Measurements from ENCODE around the gene NHERF2. TPM values are rescaled to one million over a fixed set of nuclear protein-coding genes. Genes with fewer than 3 reads are reported as not detected.

The NHERF2 gene
- total RNA-seq, 1 donor from 2014 or later, result 23.4 TPM

DNA sequence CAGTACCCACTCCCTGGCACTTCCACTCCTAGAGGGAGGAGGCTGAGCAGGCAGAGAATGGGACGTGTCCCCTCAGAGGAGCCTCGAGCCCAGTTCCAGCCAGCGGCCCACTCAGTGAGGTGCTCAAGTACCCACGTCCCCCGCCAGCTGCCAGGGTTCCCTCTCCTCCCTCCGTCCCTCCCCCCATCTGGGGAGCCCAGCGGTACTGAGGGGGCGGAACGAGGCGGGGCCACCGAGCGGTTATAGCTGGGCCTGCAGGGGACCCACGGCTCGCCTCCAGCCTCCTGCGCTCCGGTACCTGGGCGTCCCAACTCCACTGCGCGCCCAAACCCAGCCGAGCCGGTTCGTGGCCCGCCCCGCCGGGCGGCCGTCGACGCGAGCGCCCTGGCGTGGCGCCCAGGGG, 7.2 kb upstream of the NHERF2 start, which contains the start of gene NPW:
NPW (plus strand) TSS at position 268 of the 403 bp plus-strand sequence.
- no peak within 1 kb of the TSS for H3K27ac Mint-ChIP-seq
- H3K4me3 Mint-ChIP-seq, result peak within 1 kb of the TSS; percentile 77
- no peak for TF ChIP-seq CTCF (conservative IDR thresholded peaks at IDR 0.05)
- H3K27me3 Mint-ChIP-seq, result peaks cover 41% of the 10 kb centered on the region
- H3K36me3 Mint-ChIP-seq, result no peaks in the 10 kb centered on the region
- H3K9me3 Mint-ChIP-seq, result no peaks in the 10 kb centered on the region
- H3K4me1 Mint-ChIP-seq (ENCODE audit: unreplicated experiment), result peaks cover 23% of the 10 kb centered on the region
- DNase-seq (ENCODE audit: extremely low spot score, unreplicated experiment), result no peak

GRCh38 chr16:2019921-2020831, 6.5 kb upstream of the NHERF2 start:
- no peaks in the 10 kb centered on the region for H3K36me3 Mint-ChIP-seq
- H3K9me3 Mint-ChIP-seq, result no peaks in the 10 kb centered on the region
- H3K27ac Mint-ChIP-seq, result no peak overlapping the region
- no peak for TF ChIP-seq CTCF (conservative IDR thresholded peaks at IDR 0.05)
- peaks cover 41% of the 10 kb centered on the region for H3K27me3 Mint-ChIP-seq
- peak overlapping the region; percentile 77 for H3K4me3 Mint-ChIP-seq
- DNase-seq (ENCODE audit: extremely low spot score, unreplicated experiment), result no peak
- peaks cover 23% of the 10 kb centered on the region for H3K4me1 Mint-ChIP-seq (ENCODE audit: unreplicated experiment)

GRCh38 chr16:2022723-2023091, 4.0 kb upstream of the NHERF2 start:
- DNase-seq (ENCODE audit: extremely low spot score, unreplicated experiment), result no peak
- peaks cover 48% of the 10 kb centered on the region for H3K27me3 Mint-ChIP-seq
- H3K36me3 Mint-ChIP-seq, result no peaks in the 10 kb centered on the region
- peak overlapping the region; percentile 80 for H3K4me3 Mint-ChIP-seq
- no peak for TF ChIP-seq CTCF (conservative IDR thresholded peaks at IDR 0.05)
- H3K4me1 Mint-ChIP-seq (ENCODE audit: unreplicated experiment), result peaks cover 19% of the 10 kb centered on the region
- peak overlapping the region; percentile 81 for H3K27ac Mint-ChIP-seq
- H3K9me3 Mint-ChIP-seq, result no peaks in the 10 kb centered on the region

- H3K27me3 Mint-ChIP-seq, result peaks cover 45% of the 10 kb centered on the region
- TF ChIP-seq CTCF (conservative IDR thresholded peaks at IDR 0.05), result peak; percentile 98
These were observed 3.3 kb upstream of the NHERF2 start for GRCh38 chr16:2023092-2024031.

DNA sequence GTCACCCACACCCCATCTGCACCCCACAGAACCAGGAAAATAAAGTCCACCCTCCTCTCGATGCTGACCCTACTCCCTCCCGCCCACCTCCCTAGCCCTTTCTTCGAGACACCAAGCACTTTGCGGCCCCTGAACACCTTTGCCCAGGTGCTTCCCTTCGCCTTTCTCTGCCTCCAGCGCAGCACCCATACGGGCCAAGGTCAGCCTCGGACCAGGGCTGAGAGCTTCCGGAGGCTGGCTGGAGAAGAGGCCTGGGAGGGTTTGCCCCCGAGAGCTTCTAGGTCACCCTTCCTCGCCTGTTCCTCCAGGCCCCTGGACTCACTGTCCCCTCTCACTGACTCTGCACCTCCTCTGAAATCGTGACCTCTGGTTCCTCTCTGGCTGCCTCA, 2.7 kb upstream of the NHERF2 start:
- DNase-seq (ENCODE audit: extremely low spot score, unreplicated experiment), result no peak
- Mint-ChIP-seq H3K36me3 (no peaks in the 10 kb centered on the region), H3K27me3 (peaks cover 43% of the 10 kb centered on the region), H3K4me1 (ENCODE audit: unreplicated experiment) (peaks cover 19% of the 10 kb centered on the region), H3K27ac (no peak overlapping the region), H3K9me3 (no peaks in the 10 kb centered on the region), H3K4me3 (peak overlapping the region; percentile 53)
- TF ChIP-seq CTCF (conservative IDR thresholded peaks at IDR 0.05), result no peak

More at GRCh38 chr16:2023092-2024031, 3.3 kb upstream of the NHERF2 start:
- H3K4me1 Mint-ChIP-seq (ENCODE audit: unreplicated experiment), result peaks cover 19% of the 10 kb centered on the region
- H3K9me3 Mint-ChIP-seq, result no peaks in the 10 kb centered on the region
- peak overlapping the region; percentile 81 for H3K27ac Mint-ChIP-seq
- H3K36me3 Mint-ChIP-seq, result no peaks in the 10 kb centered on the region
- DNase-seq (ENCODE audit: extremely low spot score, unreplicated experiment), result peak; percentile 98
- peak overlapping the region; percentile 86 for H3K4me3 Mint-ChIP-seq
